GM21423 (cell line): ENCODE measurements around the gene ZNF195.
"Not testable (repeated sequence)": the region's sequence is repeated elsewhere in the genome, so short reads cannot be mapped to it uniquely, and the experiment has no call there.

Experiments
- ATAC-seq: cut with Tn5 transposase; IDR thresholded peaks from one replicate; pipeline ENCODE4 v1.9.1; 2021; ENCODE audit warnings: mild to moderate bottlenecking, moderate library complexity; ENCODE audit not compliant: unreplicated experiment

Gene ZNF195

GRCh38 chr11:3356858-3357257 lies 22.1 kb downstream of the ZNF195 start:
- ATAC-seq, result no peak

GRCh38 chr11:3353066-3353465 lies 25.9 kb downstream of the ZNF195 start:
- no peak for ATAC-seq

- ATAC-seq, result no peak
Measured at GRCh38 chr11:3347127-3347526, 31.8 kb downstream of the ZNF195 start.

GRCh38 chr11:3346587-3346986 lies 32.4 kb downstream of the ZNF195 start:
- ATAC-seq, result no peak

GRCh38 chr11:3345736-3346135 lies 33.2 kb downstream of the ZNF195 start:
- ATAC-seq, result no peak

GRCh38 chr11:3344327-3345174 lies 34.4 kb downstream of the ZNF195 start:
- ATAC-seq, result no peak

- no peak for ATAC-seq
Measured at GRCh38 chr11:3342709-3343108, 36.2 kb downstream of the ZNF195 start.

- ATAC-seq, result no peak
Measured at GRCh38 chr11:3341298-3341697, 37.6 kb downstream of the ZNF195 start.

- no peak for ATAC-seq
Measured at GRCh38 chr11:3340025-3340424, 38.9 kb downstream of the ZNF195 start.

GRCh38 chr11:3339340-3339624 lies 39.7 kb downstream of the ZNF195 start:
- ATAC-seq, result no peak

GRCh38 chr11:3338569-3339339 lies 40.2 kb downstream of the ZNF195 start:
- ATAC-seq, result no peak

- not testable (repeated sequence) for ATAC-seq
Measured at GRCh38 chr11:3336420-3336819, 42.5 kb downstream of the ZNF195 start.

GRCh38 chr11:3333157-3333556 lies 45.8 kb downstream of the ZNF195 start:
- ATAC-seq, result not testable (repeated sequence)

- not testable (repeated sequence) for ATAC-seq
Measured at GRCh38 chr11:3331078-3331477, 47.9 kb downstream of the ZNF195 start.

GRCh38 chr11:3330064-3330463 lies 48.9 kb downstream of the ZNF195 start:
- ATAC-seq, result not testable (repeated sequence)

GRCh38 chr11:3328503-3328902 lies 50.4 kb downstream of the ZNF195 start:
- not testable (repeated sequence) for ATAC-seq

GRCh38 chr11:3326450-3326849 lies 52.5 kb downstream of the ZNF195 start:
- ATAC-seq, result not testable (repeated sequence)

GRCh38 chr11:3324724-3325123 lies 54.2 kb downstream of the ZNF195 start:
- ATAC-seq, result not testable (repeated sequence)
